GM12891 (cell line): ENCODE data around the gene TSPAN18.

Source experiments
- DNase-seq: peaks from one replicate; pipeline ENCODE4 v3.0.0; 2011; ENCODE audit warnings: low spot score; ENCODE audit not compliant: insufficient read length
- FAIRE-seq: peaks from 2 replicates; lab custom pipeline; 2011; peaks lifted over from hg19 to GRCh38; lab: Jason Lieb, UNC
- PAX5 ChIP-seq: IDR thresholded peaks from 2 replicates; pipeline ENCODE4 v1.6.1; 2011; ENCODE audit warnings: low read length, moderate library complexity, mild to moderate bottlenecking; ENCODE audit not compliant: insufficient read depth, severe bottlenecking
- POLR2A ChIP-seq: IDR thresholded peaks from 2 replicates; pipeline ENCODE4 v1.6.1; 2011; ENCODE audit warnings: low read depth, low read length, control low read depth
- POLR2AphosphoS5 ChIP-seq: IDR thresholded peaks from 2 replicates; pipeline ENCODE4 v1.6.1; 2011; ENCODE audit warnings: low read depth, low read length, control low read depth
- POU2F2 ChIP-seq: IDR thresholded peaks from 2 replicates; pipeline ENCODE4 v1.6.1; 2011; ENCODE audit warnings: low read depth, mild to moderate bottlenecking, control low read depth, low read length, moderate library complexity
- SPI1 ChIP-seq: IDR thresholded peaks from 2 replicates; pipeline ENCODE4 v1.6.1; 2011; ENCODE audit warnings: low read depth, low read length, control low read depth
- TAF1 ChIP-seq: IDR thresholded peaks from 2 replicates; pipeline ENCODE4 v1.6.1; 2011; ENCODE audit warnings: low read depth, low read length, control low read depth

TSPAN18 gene

DNA sequence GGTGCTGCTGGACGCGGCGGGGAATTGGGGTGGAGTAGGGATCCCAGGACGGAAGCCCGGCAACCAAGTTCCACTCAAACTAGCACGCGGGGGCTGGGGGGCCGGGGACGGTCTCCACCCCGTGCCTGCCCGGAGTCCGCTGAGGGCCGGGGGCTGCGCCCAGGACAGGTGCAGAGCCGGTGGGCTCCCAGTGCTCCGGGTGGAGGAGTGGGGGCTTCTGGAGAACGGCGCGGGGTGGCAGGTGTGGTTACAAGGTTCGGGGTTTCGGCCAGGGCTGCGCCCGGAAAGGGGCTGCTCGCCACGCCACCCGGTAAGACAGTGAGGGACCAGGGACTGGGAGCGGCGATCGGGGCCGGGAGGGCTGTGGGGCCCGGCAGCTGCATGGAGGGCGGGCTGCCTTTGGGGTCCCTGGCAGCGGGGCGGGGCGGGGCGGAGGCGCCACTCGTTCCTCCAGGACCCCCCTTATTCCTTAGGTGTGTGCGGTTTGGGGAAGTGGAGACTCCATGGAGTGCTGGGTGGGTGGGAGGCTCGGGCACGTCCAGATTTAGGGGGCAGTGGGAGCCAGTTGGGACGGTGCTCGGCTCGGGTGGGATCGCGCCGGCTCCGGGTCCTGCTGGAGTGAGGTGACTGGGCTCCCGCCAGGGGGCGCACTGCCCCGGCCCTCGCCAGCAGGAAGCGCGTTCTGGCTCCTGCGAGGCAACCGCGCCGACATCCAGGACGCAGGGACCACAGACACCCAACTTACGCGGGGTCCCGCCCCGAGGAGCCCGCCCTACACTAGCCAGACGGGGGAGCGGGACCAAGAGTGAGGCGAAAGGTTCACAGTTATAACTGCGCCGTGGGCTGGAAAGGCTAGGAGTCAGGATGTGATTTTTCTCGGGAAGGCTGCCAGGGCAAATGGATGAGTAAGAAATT, 868 bp downstream of the TSPAN18 start:
- TF ChIP-seq POU2F2 (no peak), TAF1 (no peak), PAX5 (no peak), POLR2A (no peak), POLR2AphosphoS5 (no peak), SPI1 (no peak)
- DNase-seq (peak; percentile 90), FAIRE-seq (peak; percentile 90)

DNA sequence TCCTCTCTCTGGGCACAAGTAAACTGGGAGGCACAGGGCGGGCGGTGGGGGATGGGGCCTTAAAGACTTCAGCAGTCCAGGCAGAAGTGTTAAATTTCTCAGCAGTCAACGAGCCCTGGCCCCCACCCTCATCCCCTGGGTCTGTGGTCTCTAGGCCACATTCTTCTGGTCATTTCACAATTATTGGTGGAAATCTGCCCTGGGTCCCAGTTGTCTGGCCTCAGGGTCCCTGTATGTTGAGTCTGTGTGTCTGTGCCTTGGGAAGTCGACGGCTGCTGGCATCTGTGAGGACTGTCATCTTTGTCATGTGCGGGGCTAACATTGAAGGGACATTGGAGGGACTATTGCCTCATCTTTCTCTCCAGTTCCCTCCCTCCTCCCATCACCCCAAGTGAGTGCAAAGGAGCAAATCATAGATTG, 1.7 kb downstream of the TSPAN18 start:
- no peak for TF ChIP-seq SPI1
- TF ChIP-seq POLR2AphosphoS5 = no peak
- TF ChIP-seq POLR2A = no peak
- TF ChIP-seq TAF1 = no peak
- TF ChIP-seq PAX5 = no peak
- TF ChIP-seq POU2F2 = no peak
- no peak for DNase-seq
- no peak for FAIRE-seq

DNA sequence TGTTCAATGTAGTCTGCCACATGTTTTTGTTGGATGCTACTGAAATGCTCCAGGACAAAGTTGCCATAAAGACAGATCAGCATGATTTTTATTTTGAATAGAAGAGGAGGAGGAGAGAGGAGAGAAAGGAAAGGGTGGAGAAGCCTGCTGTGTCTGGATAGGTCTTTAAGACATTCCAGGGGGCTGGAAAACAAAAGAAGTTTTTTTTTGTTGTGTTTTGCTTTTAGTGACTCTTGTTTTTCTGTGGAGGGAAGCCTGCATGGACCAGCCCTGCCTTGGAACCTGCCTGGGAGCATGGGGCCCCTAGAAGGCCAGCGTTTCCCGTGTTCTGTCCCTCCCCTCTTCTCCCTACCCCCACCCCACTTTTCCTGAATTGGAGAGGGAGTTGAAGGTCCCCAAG, 2.3 kb downstream of the TSPAN18 start:
- DNase-seq (no peak), FAIRE-seq (no peak)
- TF ChIP-seq PAX5 = no peak
- TF ChIP-seq POU2F2 = no peak
- no peak for TF ChIP-seq POLR2AphosphoS5
- no peak for TF ChIP-seq SPI1
- TF ChIP-seq TAF1 = no peak
- TF ChIP-seq POLR2A = no peak

DNA sequence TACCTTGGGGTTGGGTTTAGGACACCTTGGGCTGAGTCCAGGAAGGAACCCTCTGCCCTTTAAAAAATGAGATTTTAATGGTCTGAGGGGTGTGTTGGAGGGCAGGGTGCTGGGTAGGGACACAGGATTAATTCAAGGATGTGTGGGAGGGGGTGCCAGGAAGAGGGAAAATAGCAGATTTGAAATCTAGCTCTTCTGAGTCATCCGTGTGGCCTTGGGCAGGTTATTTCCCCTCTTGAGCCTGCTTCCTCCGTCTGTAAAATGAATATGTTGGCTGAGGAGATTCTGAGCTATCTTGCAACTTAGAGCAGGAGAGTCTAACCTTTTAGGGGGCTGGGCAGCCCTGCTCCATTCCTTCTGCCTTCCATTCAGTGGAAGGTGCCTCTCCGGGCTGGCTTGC, 3.0 kb downstream of the TSPAN18 start:
- FAIRE-seq (no peak), DNase-seq (no peak)
- TF ChIP-seq PAX5 (no peak), POLR2AphosphoS5 (no peak)

DNA sequence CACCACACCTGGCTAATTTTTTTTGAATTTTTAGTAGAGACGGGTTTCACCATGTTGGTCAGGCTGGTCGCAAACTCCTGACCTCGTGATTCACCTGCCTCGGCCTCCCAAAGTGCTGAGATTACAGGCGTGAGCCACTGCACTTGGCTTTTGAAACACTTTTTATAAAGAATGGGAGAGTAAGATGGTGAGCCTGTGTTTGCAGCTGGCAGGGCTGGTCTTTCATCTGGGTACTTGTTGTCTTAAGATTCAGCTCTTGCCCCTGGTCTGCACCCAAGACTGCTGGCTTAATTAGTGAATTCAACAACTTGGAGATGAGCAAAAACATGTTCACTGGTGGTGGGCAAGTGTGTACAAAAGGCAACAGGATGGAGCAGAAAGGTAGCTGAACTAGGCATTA, 4.0 kb downstream of the TSPAN18 start:
- FAIRE-seq = no peak
- no peak for DNase-seq
- no peak for TF ChIP-seq POLR2A
- no peak for TF ChIP-seq TAF1
- TF ChIP-seq PAX5 = no peak
- TF ChIP-seq SPI1 = no peak
- no peak for TF ChIP-seq POLR2AphosphoS5
- no peak for TF ChIP-seq POU2F2

DNA sequence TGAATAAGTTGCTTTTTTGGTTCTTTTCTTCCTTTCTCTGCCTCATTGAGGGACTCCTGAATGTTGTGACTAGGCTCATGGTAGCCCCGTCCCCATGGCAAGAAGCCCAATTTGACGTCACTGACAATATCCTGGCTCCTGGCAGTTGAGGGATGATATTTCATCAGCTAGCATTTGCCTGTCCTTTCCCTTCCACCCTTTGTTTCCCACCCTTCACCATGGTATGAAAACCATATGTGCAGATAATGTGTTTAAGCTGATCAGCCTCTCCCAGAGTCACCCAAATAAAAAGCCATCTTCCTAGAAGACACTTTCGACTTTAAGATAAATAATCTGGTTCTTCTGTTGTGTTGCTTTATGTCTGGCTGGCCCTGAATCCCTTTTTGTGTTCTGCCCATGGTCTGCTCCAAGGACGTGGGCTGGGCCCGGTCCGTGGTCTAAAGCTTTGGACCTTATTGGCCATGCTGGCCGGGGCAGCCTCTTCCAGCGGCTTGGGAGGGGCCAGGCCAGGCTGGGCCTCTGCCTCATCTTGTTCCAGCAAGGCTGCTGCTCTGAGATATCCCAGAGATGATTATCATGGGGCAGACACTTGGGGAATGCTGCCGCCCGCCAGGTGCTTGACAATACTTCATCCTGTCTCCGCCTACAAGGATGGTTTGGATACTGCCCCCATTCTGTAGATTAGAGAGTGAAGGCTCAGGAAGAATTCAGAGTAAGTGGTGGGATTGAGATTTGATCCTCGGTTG, 5.1 kb downstream of the TSPAN18 start:
- TF ChIP-seq POLR2AphosphoS5 = no peak
- no peak for FAIRE-seq
- no peak for DNase-seq

DNA sequence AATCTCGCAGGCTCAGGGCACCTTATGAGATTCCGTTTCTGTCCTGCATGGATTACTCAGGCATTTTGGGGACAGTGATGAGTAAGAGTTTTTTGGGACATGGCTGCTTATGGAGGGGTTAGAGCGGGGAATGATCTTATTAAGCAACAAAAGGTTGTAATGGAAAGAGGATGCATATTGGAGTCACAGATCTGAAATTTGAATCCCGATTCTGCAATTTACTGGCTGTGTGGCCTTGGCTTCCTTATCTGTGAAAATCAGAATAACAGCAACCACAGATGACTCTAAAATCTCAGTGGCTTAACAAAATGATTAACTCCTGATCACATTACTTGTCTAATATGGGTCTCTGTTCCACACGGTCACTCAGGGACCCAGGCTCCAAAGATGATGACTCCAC, 5.8 kb downstream of the TSPAN18 start:
- FAIRE-seq (no peak), DNase-seq (no peak)
- TF ChIP-seq POLR2AphosphoS5 (no peak), TAF1 (no peak), PAX5 (no peak), POU2F2 (no peak), POLR2A (no peak)

DNA sequence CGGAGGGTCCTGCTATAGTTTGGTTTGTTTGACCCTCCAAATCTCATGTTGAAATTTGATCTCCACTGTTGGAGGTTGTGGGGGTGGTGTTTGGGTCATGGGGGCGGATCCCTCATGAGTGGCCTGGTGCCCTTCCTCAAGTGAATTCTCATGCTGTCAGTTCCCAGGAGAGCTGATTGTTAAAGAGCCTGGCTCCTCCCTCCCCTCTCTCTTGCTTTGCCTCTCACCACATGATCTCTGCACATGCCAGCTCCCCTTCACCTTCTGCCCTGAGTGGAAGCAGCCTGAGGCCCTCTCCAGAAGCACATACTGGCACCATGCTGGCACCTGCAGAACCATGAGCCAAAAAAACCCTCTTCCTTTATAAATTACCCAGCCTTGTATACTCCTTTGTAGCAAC, 7.1 kb downstream of the TSPAN18 start:
- DNase-seq (no peak), FAIRE-seq (no peak)
- no peak for TF ChIP-seq SPI1
- TF ChIP-seq POLR2AphosphoS5 = no peak
- TF ChIP-seq POLR2A = no peak
- no peak for TF ChIP-seq TAF1
- TF ChIP-seq PAX5 = no peak
- no peak for TF ChIP-seq POU2F2

DNA sequence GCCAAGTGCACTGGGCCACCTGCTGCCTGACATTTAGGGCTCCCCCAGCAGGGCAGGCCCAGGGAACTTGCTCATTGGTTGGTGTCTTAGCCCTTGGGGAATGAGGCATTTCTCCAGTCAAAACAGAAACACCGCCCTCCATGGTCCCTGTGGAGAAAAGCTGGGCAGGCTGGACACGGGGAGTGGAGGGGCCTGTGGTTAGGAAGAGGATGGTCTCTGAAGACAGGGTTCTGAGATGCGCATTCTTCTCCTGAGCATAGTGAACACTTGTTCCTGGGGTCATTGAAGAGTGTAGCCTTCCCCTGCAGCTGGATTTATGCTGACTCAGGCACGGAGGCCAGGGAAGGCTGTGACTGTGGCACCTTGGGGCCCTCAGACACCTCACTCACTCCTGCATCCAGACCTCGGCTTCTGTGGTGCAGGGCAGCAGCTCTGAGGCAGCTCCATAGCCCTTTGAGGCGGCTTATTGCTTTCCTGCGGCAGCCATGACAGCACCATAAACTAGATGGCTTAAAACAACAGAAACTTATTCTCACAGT, 8.2 kb downstream of the TSPAN18 start:
- no peak for TF ChIP-seq POLR2AphosphoS5
- TF ChIP-seq POLR2A = no peak
- TF ChIP-seq PAX5 = no peak
- no peak for TF ChIP-seq POU2F2
- TF ChIP-seq SPI1 = no peak
- FAIRE-seq (no peak), DNase-seq (no peak)

DNA sequence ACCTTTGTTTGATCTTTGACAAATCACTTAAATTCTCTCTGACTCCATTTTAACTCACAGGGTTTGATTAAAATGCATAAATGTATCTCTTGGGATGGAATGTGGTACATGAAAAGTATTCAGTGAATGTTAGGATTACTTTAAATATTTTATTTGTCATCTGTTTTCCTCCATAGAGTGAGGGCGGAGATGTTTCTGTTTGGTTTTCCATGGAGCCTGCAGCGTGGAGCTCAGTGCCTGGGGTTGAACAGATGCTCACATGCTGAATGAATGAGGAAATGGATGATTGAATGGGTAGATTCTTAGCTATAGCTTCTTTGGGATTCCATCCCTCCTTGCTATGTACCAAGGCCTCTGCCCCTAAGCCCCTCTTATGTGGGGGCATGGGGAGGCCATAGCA, 10.0 kb downstream of the TSPAN18 start:
- FAIRE-seq (no peak), DNase-seq (no peak)
- no peak for TF ChIP-seq POLR2AphosphoS5
- TF ChIP-seq SPI1 = no peak
- no peak for TF ChIP-seq PAX5
- TF ChIP-seq TAF1 = no peak
- no peak for TF ChIP-seq POU2F2
- no peak for TF ChIP-seq POLR2A
